Measurements from ENCODE around the gene NHEJ1.

DNA sequence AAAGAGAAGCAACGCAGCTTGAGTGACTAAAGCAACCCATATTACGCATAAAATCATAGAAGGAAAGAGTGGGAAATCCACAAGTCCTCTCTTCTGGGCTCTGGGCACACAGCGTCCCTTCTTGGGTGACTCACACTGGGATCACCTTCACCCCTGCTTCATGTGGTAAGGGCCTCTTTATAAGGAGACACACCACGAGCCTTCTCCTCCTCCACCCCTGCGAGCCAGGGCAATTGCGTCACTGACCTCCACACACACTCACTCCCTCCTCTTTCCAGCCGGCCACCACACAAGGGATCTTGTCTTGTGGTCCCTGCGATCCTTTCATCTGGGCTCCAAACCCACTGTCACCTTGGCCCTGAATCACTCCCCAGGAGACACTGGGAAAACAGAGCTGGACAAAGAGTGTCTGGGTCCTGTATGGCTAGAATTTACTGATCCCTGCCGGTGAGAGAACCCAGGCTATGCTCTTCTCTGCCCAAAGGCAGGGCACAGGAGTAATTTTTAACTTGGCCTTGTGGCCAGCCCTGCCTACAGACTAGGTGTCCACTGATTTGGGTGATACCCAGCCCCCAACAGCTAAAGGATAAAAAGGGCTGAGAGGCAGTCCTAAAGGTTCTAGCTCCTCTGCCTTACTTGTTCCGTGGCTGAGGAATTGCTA lies 35.3 kb downstream of the NHEJ1 start:
- TF ChIP-seq, protein P1, sequence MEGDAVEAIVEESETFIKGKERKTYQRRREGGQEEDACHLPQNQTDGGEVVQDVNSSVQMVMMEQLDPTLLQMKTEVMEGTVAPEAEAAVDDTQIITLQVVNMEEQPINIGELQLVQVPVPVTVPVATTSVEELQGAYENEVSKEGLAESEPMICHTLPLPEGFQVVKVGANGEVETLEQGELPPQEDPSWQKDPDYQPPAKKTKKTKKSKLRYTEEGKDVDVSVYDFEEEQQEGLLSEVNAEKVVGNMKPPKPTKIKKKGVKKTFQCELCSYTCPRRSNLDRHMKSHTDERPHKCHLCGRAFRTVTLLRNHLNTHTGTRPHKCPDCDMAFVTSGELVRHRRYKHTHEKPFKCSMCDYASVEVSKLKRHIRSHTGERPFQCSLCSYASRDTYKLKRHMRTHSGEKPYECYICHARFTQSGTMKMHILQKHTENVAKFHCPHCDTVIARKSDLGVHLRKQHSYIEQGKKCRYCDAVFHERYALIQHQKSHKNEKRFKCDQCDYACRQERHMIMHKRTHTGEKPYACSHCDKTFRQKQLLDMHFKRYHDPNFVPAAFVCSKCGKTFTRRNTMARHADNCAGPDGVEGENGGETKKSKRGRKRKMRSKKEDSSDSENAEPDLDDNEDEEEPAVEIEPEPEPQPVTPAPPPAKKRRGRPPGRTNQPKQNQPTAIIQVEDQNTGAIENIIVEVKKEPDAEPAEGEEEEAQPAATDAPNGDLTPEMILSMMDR (IDR thresholded peaks at IDR 0.05; ENCODE audit: insufficient read depth, low read depth, low read length): no peak
- no peak for TF ChIP-seq EZH2 (IDR thresholded peaks at IDR 0.05; ENCODE audit: insufficient read depth, low read length)
